DND-41 (cell line): ENCODE data around the gene ZNF500.

Experiments
- ATAC-seq: fragments of 200-7000 bp; cut with Tn5 transposase; 3 replicates; pipeline ENCODE4 v1.9.1; 2021; ENCODE audit warnings: low read depth; ENCODE audit not compliant: insufficient read depth
- DNase-seq: peaks from one replicate; pipeline ENCODE4 v3.0.0-alpha.2; 2020
- H2AFZ ChIP-seq: 2 replicates; pipeline ENCODE4 v1.6.0; 2012; ENCODE audit warnings: low read depth, low read length
- H3K27ac ChIP-seq: 2 replicates; pipeline ENCODE4 v1.5.1; 2012; ENCODE audit warnings: low read length, inconsistent platforms
- H3K27me3 ChIP-seq: fragments of 200-600 bp; sonication (generic); 2 replicates; pipeline ENCODE4 v1.6.0; 2012; ENCODE audit warnings: low read length, mild to moderate bottlenecking, inconsistent platforms; ENCODE audit not compliant: insufficient read depth, poor library complexity
- H3K36me3 ChIP-seq: 2 replicates; pipeline ENCODE4 v1.5.1; 2012; ENCODE audit warnings: low read length, inconsistent platforms; ENCODE audit not compliant: insufficient read depth
- H3K4me1 ChIP-seq: 2 replicates; pipeline ENCODE4 v1.5.1; 2012; ENCODE audit warnings: mild to moderate bottlenecking, low read length; ENCODE audit not compliant: insufficient read depth
- H3K4me2 ChIP-seq: 2 replicates; pipeline ENCODE4 v1.6.0; 2012; ENCODE audit warnings: mild to moderate bottlenecking, moderate library complexity, low read length, inconsistent platforms; ENCODE audit not compliant: insufficient read depth
- H3K4me3 ChIP-seq, 2 experiments: fragments of 200-600 bp in 1 of 2; shearing (Covaris generic) in 1 of 2; 2 replicates each; pipeline ENCODE4 v1.5.1; 2012 to 2016; ENCODE audit warnings: inconsistent platforms in 2 of 2, low read length in 2 of 2, mild to moderate bottlenecking in 2 of 2, low read depth in 1 of 2, moderate library complexity in 1 of 2
- H3K79me2 ChIP-seq: 2 replicates; pipeline ENCODE4 v1.6.0; 2012; ENCODE audit warnings: low read length, inconsistent platforms; ENCODE audit not compliant: insufficient read depth
- H3K9ac ChIP-seq: 2 replicates; pipeline ENCODE4 v1.6.0; 2012; ENCODE audit warnings: low read depth, mild to moderate bottlenecking, inconsistent platforms, low read length, moderate library complexity
- H3K9me3 ChIP-seq: 2 replicates; pipeline ENCODE4 v1.5.1; 2012; ENCODE audit warnings: low read length, moderate library complexity, mild to moderate bottlenecking, inconsistent platforms; ENCODE audit not compliant: insufficient read depth, severe bottlenecking
- H4K20me1 ChIP-seq: 2 replicates; pipeline ENCODE4 v1.6.0; 2012; ENCODE audit warnings: low read length; ENCODE audit not compliant: insufficient read depth
- CTCF ChIP-seq: IDR thresholded peaks from 2 replicates; pipeline ENCODE4 v1.5.1; 2012; ENCODE audit warnings: borderline replicate concordance, low read length, moderate library complexity, mild to moderate bottlenecking; ENCODE audit not compliant: poor library complexity, severe bottlenecking; ENCODE audit errors: extremely low read depth
- EZH2 ChIP-seq: IDR thresholded peaks from 3 replicates; pipeline ENCODE4 v1.6.1; 2012; ENCODE audit warnings: borderline replicate concordance, low read depth, mild to moderate bottlenecking, moderate library complexity, low read length, inconsistent platforms; ENCODE audit not compliant: severe bottlenecking

ZNF500 gene

GRCh38 chr16:4768549-4769305, 1.8 kb upstream of the ZNF500 start:
- Histone ChIP-seq H3K27me3 (no peaks in the 10 kb centered on the region), H4K20me1 (0 out of 2 replicates have a peak, but pooled peaks cover 3% of the 10 kb centered on the region), H3K4me1 (peaks cover 34% of the 10 kb centered on the region), H3K4me2 (peak overlapping the region; percentile 85), H3K36me3 (peaks cover 17% of the 10 kb centered on the region), H3K9me3 (no peaks in the 10 kb centered on the region), H3K79me2 (peaks cover 24% of the 10 kb centered on the region), H2AFZ (peak overlapping the region; percentile 98), H3K27ac (no peak overlapping the region), H3K9ac (peak overlapping the region; percentile 20; the same call in 1 of the 2 replicates), H3K4me3 (peak overlapping the region in 1 of 2 experiments; percentile 46; a peak in 2 of 4 replicates)
- DNase-seq = peak; percentile 80
- TF ChIP-seq EZH2 (no peak), CTCF (no peak)
- peak; percentile 50 for ATAC-seq

GRCh38 chr16:4767872-4768548, 1.0 kb upstream of the ZNF500 start:
- 0 out of 2 replicates have a peak, but pooled peaks cover 3% of the 10 kb centered on the region for H4K20me1 ChIP-seq
- no peak overlapping the region for H3K27ac ChIP-seq
- TF ChIP-seq EZH2 (no peak), CTCF (no peak)
- H3K27me3 ChIP-seq = no peaks in the 10 kb centered on the region
- H3K4me3 ChIP-seq = peak overlapping the region in 1 of 2 experiments; percentile 84; a peak in 2 of 4 replicates
- H3K4me1 ChIP-seq = peaks cover 34% of the 10 kb centered on the region
- no peak for ATAC-seq
- peaks cover 24% of the 10 kb centered on the region for H3K79me2 ChIP-seq
- H2AFZ ChIP-seq = peak overlapping the region; percentile 98
- H3K4me2 ChIP-seq = peak overlapping the region; percentile 85
- no peak for DNase-seq
- peaks cover 24% of the 10 kb centered on the region for H3K36me3 ChIP-seq
- peak overlapping the region; percentile 20; the same call in 1 of the 2 replicates for H3K9ac ChIP-seq
- no peaks in the 10 kb centered on the region for H3K9me3 ChIP-seq

GRCh38 chr16:4765511-4766474, 1.2 kb downstream of the ZNF500 start:
- Histone ChIP-seq H3K4me1 (peaks cover 34% of the 10 kb centered on the region), H3K9ac (peak overlapping the region; percentile 84), H3K36me3 (peaks cover 42% of the 10 kb centered on the region), H2AFZ (peak overlapping the region; percentile 98), H3K79me2 (peaks cover 26% of the 10 kb centered on the region), H3K27ac (peak overlapping the region; percentile 75), H3K4me2 (peak overlapping the region; percentile 85), H3K9me3 (no peaks in the 10 kb centered on the region), H3K27me3 (no peaks in the 10 kb centered on the region), H3K4me3 (peak overlapping the region; percentile 84 to 89; a peak in 3 of 4 replicates), H4K20me1 (0 out of 2 replicates have a peak, but pooled peaks cover 3% of the 10 kb centered on the region)
- no peak for DNase-seq
- TF ChIP-seq EZH2 (no peak), CTCF (no peak)
- no peak for ATAC-seq
